Endothelial cell of umbilical vein (primary cell): ENCODE measurements around the gene FMNL2. TPM values are rescaled to one million over a fixed set of nuclear protein-coding genes. Genes with fewer than 3 reads are reported as not detected.

Source experiments
- BruUV-seq: library from RNA; stranded (reverse); fragments of 400-500 nt; replicated peaks from 2 replicates; lab custom pipeline; 2021; lab: Mats Ljungman, UMichigan
- CTCF ChIA-PET: fragments of 300-600, 350-600 bp; sonication (Branson Sonifier 250); formaldehyde crosslinking; loops from one replicate; lab custom pipeline; 2021; ENCODE audit warnings: antibody characterized with exemption, inconsistent platforms; lab: Charles Lee
- POLR2A ChIA-PET: fragments of 300-600, 350-600 bp; sonication (Branson Sonifier 250); formaldehyde crosslinking; loops from one replicate; lab custom pipeline; 2021; ENCODE audit warnings: antibody characterized with exemption, inconsistent platforms; lab: Charles Lee
- DNase-seq: peaks from one replicate; pipeline ENCODE4 v3.0.0-alpha.2; 2011; ENCODE audit warnings: low read depth, low spot score
- FAIRE-seq: peaks from 2 replicates; lab custom pipeline; 2011; peaks lifted over from hg19 to GRCh38; lab: Jason Lieb, UNC
- H2AFZ ChIP-seq: 2 replicates; pipeline ENCODE4 v1.6.0; 2012; ENCODE audit warnings: low read depth, low read length, control low read depth, inconsistent platforms
- H3K27ac ChIP-seq: 2 replicates; pipeline ENCODE4 v1.5.1; 2011; ENCODE audit warnings: low read depth, mild to moderate bottlenecking, control low read depth, low read length, moderate library complexity; ENCODE audit not compliant: insufficient read depth
- H3K27me3 ChIP-seq, 2 experiments: 2 replicates each; pipeline versions ENCODE4 v1.6.0 to v1.6.1; 2011; ENCODE audit warnings: low read length in 2 of 2, mixed read lengths in 1 of 2; ENCODE audit not compliant: control insufficient read depth in 2 of 2, insufficient read depth in 2 of 2
- H3K36me3 ChIP-seq, 2 experiments: 2 replicates in 1 of 2; 3 replicates in 1 of 2; pipeline ENCODE4 v1.5.1; 2011; ENCODE audit warnings: low read length in 2 of 2, mild to moderate bottlenecking in 1 of 2, moderate library complexity in 1 of 2; ENCODE audit not compliant: control insufficient read depth in 2 of 2, insufficient read depth in 2 of 2; ENCODE audit errors: extremely low read depth in 1 of 2
- H3K4me1 ChIP-seq: 3 replicates; pipeline ENCODE4 v1.5.1; 2011; ENCODE audit warnings: mild to moderate bottlenecking, low read length; ENCODE audit not compliant: control insufficient read depth, insufficient read depth; ENCODE audit errors: extremely low read depth
- H3K4me2 ChIP-seq: 2 replicates; pipeline ENCODE4 v1.6.1; 2011; ENCODE audit warnings: low read length, control low read depth, mixed read lengths; ENCODE audit not compliant: insufficient read depth
- H3K4me3 ChIP-seq, 3 experiments: fragments of 200-600 bp in 1 of 3; sonication (generic), shearing (Covaris generic) in 1 of 3; replicated peaks in 1 of 3; 2 replicates each; pipeline ENCODE4 v1.5.1; 2011 to 2016; ENCODE audit warnings: control low read depth in 3 of 3, low read length in 3 of 3, mild to moderate bottlenecking in 2 of 3, inconsistent platforms in 1 of 3, low read depth in 1 of 3, moderate library complexity in 1 of 3; ENCODE audit not compliant: insufficient read depth in 1 of 3
- H3K79me2 ChIP-seq: 2 replicates; pipeline ENCODE4 v1.6.0; 2012; ENCODE audit warnings: low read length, inconsistent platforms; ENCODE audit not compliant: control insufficient read depth, insufficient read depth
- H3K9ac ChIP-seq: replicated peaks from 2 replicates; pipeline ENCODE3; 2011; ENCODE audit warnings: low read length, control low read depth; ENCODE audit not compliant: insufficient read depth; ENCODE audit errors: extremely low read depth
- H3K9me1 ChIP-seq: replicated peaks from 3 replicates; pipeline ENCODE4 v1.6.0; 2011; ENCODE audit warnings: mild to moderate bottlenecking, low read length; ENCODE audit not compliant: control insufficient read depth, insufficient read depth; ENCODE audit errors: extremely low read depth
- H3K9me3 ChIP-seq: replicated peaks from 2 replicates; pipeline ENCODE4 v1.5.1; 2012; ENCODE audit warnings: low read length, inconsistent platforms; ENCODE audit not compliant: control insufficient read depth, insufficient read depth
- H4K20me1 ChIP-seq: replicated peaks from 2 replicates; pipeline ENCODE3; 2011; ENCODE audit warnings: mild to moderate bottlenecking, low read length; ENCODE audit not compliant: control insufficient read depth, insufficient read depth; ENCODE audit errors: extremely low read depth
- EZH2 ChIP-seq: IDR thresholded peaks from 2 replicates; pipeline ENCODE4 v1.6.1; 2012; ENCODE audit warnings: borderline replicate concordance, low read depth, mild to moderate bottlenecking, moderate library complexity, low read length, inconsistent platforms; ENCODE audit not compliant: severe bottlenecking
- FOS ChIP-seq: IDR thresholded peaks from 2 replicates; pipeline ENCODE4 v1.6.1; 2011; ENCODE audit warnings: mild to moderate bottlenecking, low read length, moderate library complexity, borderline replicate concordance; ENCODE audit not compliant: insufficient read depth
- GATA2 ChIP-seq: IDR thresholded peaks from 2 replicates; pipeline ENCODE4 v1.7.0; 2011; ENCODE audit warnings: low read depth, mild to moderate bottlenecking, moderate library complexity, mixed read lengths, low read length; ENCODE audit not compliant: insufficient read length, insufficient read depth
- JUN ChIP-seq: IDR thresholded peaks from 2 replicates; pipeline ENCODE4 v1.6.1; 2011; ENCODE audit warnings: borderline replicate concordance, low read depth; ENCODE audit not compliant: insufficient read length, insufficient read depth
- MYC ChIP-seq: IDR thresholded peaks from one replicate; pipeline ENCODE4 v1.6.1; 2011; ENCODE audit warnings: mild to moderate bottlenecking, low read depth, low read length
- POLR2A ChIP-seq: IDR thresholded peaks from 2 replicates; pipeline ENCODE4 v1.6.1; 2012; ENCODE audit warnings: low read depth, mild to moderate bottlenecking, control low read depth, low read length
- POLR2AphosphoS5 ChIP-seq: IDR thresholded peaks from 2 replicates; pipeline ENCODE4 v1.6.1; 2012; ENCODE audit warnings: low read depth, mild to moderate bottlenecking, control low read depth, low read length, moderate library complexity; ENCODE audit not compliant: insufficient read depth
- dilution Hi-C: fragments of 300-500 bp; cut with MboI; formaldehyde crosslinking; loops from one replicate; pipeline ENCODE4 v1.15.0; 2019; ENCODE audit warnings: low sequenced_read_pairs; ENCODE audit not compliant: extremely low pct_ligation_motif_present
- intact Hi-C: fragments of 100-400 bp; cut with micrococcal nuclease; formaldehyde crosslinking; loops from one replicate; pipeline ENCODE4 v1.10.0; 2022
- polyA plus RNA-seq, 4 experiments: library from polyadenylated mRNA; depleted of rRNA in 3 of 4; stranded (reverse) in 3 of 4; unstranded in 1 of 4; fragments of >200 nt; gene quantifications; 2 replicates each; pipeline versions ENCODE4 v1.2.1 to v1.2.3, GENCODE V29; 2011 to 2012; ENCODE audit warnings: missing spikeins in 1 of 4
- total RNA-seq: library from RNA; stranded (reverse); gene quantifications from 2 replicates; pipeline ENCODE4 v1.2.3, GENCODE V29; 2021
- TF ChIP-seq, protein P1 (sequence below), 2 donors: IDR thresholded peaks; 1 replicate in 1 of 2; 2 replicates in 1 of 2; pipeline ENCODE4 v1.5.1; 2011; ENCODE audit warnings: low read length in 2 of 2, mild to moderate bottlenecking in 2 of 2, moderate library complexity in 2 of 2, control low read depth in 1 of 2, inconsistent platforms in 1 of 2, low read depth in 1 of 2; ENCODE audit not compliant: insufficient read depth in 1 of 2; ENCODE audit errors: extremely low read depth in 1 of 2
- TF ChIP-seq, protein P2 (sequence below): IDR thresholded peaks from 2 replicates; pipeline ENCODE4 v1.6.1; 2011; ENCODE audit not compliant: insufficient read depth, insufficient read length

Gene FMNL2
- total and polyA plus RNA-seq, 2 donors (not counting 3 experiments of a cell fraction or from before 2014, with no cell fraction given), result 8.3 to 28.0 TPM

- no peak overlapping the region for H3K4me2 ChIP-seq
- TF ChIP-seq, protein P1, sequence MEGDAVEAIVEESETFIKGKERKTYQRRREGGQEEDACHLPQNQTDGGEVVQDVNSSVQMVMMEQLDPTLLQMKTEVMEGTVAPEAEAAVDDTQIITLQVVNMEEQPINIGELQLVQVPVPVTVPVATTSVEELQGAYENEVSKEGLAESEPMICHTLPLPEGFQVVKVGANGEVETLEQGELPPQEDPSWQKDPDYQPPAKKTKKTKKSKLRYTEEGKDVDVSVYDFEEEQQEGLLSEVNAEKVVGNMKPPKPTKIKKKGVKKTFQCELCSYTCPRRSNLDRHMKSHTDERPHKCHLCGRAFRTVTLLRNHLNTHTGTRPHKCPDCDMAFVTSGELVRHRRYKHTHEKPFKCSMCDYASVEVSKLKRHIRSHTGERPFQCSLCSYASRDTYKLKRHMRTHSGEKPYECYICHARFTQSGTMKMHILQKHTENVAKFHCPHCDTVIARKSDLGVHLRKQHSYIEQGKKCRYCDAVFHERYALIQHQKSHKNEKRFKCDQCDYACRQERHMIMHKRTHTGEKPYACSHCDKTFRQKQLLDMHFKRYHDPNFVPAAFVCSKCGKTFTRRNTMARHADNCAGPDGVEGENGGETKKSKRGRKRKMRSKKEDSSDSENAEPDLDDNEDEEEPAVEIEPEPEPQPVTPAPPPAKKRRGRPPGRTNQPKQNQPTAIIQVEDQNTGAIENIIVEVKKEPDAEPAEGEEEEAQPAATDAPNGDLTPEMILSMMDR (IDR thresholded peaks at IDR 0.05; ENCODE audit: extremely low read depth in 1 of 2, insufficient read depth in 1 of 2, low read depth in 1 of 2, low read length in 2 of 2), result no peak
- TF ChIP-seq MYC (no peak), FOS (no peak), JUN (no peak), GATA2 (no peak), EZH2 (no peak), POLR2A (no peak), POLR2AphosphoS5 (no peak)
- TF ChIP-seq, protein P2, sequence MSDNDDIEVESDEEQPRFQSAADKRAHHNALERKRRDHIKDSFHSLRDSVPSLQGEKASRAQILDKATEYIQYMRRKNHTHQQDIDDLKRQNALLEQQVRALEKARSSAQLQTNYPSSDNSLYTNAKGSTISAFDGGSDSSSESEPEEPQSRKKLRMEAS, result no peak
- peak; percentile 40 for DNase-seq
- no TSS peak for BruUV-seq
- H3K27ac ChIP-seq, result no peak overlapping the region
- no peaks in the 10 kb centered on the region for H3K36me3 ChIP-seq
- dilution Hi-C loops, result no loop called here
- intact Hi-C loops, result loop anchor here (5.0 kb wide), 2 partner anchors 342 to 367 kb away; partner anchors contain the start of gene STAM2
- peaks cover 26% of the 10 kb centered on the region for H3K4me1 ChIP-seq
- no peak overlapping the region for H3K4me3 ChIP-seq
- ChIA-PET CTCF (interaction anchor here (0.8 to 2.7 kb wide), 4 partner anchors 19 to 195 kb away, joined by 3 to 9 read pairs (median 4); no protein-coding TSS in a partner anchor), POLR2A (no interaction called here)
- H3K27me3 ChIP-seq, result no peaks in the 10 kb centered on the region
- no peaks in the 10 kb centered on the region for H3K79me2 ChIP-seq
- H3K9me1 ChIP-seq, result no peaks in the 10 kb centered on the region
- FAIRE-seq, result no peak
- H3K9ac ChIP-seq, result no peak overlapping the region
- no peaks in the 10 kb centered on the region for H3K9me3 ChIP-seq
- H2AFZ ChIP-seq, result no peak overlapping the region
- no peaks in the 10 kb centered on the region for H4K20me1 ChIP-seq
Observed at GRCh38 chr2:152544638-152545037, 209.7 kb downstream of the FMNL2 start.
